SH-SY5Y (cell line): ENCODE measurements around the gene CSH2.

Experiments used
- GATA2 ChIP-seq: IDR thresholded peaks from 2 replicates; pipeline ENCODE4 v1.6.1; 2011; ENCODE audit warnings: mild to moderate bottlenecking, low read depth, low read length
- GATA3 ChIP-seq: IDR thresholded peaks from 2 replicates; pipeline ENCODE4 v1.6.1; 2011; ENCODE audit warnings: low read depth, mild to moderate bottlenecking, low read length, moderate library complexity

- TF ChIP-seq GATA3 (no peak), GATA2 (no peak)
These were observed 18.3 kb downstream of the CSH2 start for GRCh38 chr17:63855185-63855584.
